Keratinocyte (primary cell): ENCODE results near the gene NOD2.

Experiments used
- EZH2 ChIP-seq: IDR thresholded peaks from one replicate; pipeline ENCODE4 v1.6.1; 2012; ENCODE audit warnings: inconsistent platforms, mild to moderate bottlenecking, low read length, moderate library complexity
- TF ChIP-seq, protein P1 (sequence below), 3 experiments: IDR thresholded peaks in 1 of 3; conservative IDR thresholded peaks in 1 of 3; optimal IDR thresholded peaks in 1 of 3; 2 replicates in 2 of 3; 3 replicates in 1 of 3; pipeline versions ENCODE3 to v1.5.1; 2011; ENCODE audit warnings: low read length in 3 of 3, mild to moderate bottlenecking in 3 of 3, moderate library complexity in 2 of 3, control low read depth in 1 of 3, inconsistent platforms in 1 of 3; ENCODE audit not compliant: insufficient read depth in 2 of 3; ENCODE audit errors: extremely low read depth in 1 of 3

DNA sequence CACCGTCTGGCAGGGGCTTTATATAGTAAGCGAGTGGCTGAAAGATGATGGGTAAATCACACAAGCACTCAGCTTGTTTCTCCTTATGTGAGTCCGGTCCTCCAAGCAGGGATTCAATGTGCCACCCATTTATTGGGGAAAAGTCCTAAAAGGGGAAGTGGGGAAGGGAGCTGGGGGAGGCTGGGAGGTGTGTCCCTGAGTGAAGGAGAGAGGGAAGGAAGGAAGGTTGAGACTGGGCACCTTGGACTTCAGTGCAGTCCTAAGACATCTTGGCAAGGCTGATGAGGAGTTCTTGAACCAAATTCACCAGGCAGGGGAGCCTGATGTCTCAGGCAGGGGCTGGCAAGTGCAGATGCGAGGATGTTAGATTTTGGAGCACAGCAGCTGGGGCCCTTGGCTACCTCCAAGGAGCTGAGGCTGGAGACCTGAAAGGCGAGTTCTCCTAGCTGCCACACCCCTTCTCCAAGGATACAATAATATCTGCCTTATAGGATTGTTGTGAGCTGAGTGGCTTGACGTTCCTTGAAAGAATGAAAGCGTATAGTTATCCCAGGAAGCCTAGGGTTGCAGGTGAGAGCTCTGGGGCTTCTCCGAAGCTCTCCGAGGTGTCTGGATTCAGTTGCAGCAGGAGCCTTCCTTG lies 25.5 kb downstream of the NOD2 start:
- TF ChIP-seq, protein P1, sequence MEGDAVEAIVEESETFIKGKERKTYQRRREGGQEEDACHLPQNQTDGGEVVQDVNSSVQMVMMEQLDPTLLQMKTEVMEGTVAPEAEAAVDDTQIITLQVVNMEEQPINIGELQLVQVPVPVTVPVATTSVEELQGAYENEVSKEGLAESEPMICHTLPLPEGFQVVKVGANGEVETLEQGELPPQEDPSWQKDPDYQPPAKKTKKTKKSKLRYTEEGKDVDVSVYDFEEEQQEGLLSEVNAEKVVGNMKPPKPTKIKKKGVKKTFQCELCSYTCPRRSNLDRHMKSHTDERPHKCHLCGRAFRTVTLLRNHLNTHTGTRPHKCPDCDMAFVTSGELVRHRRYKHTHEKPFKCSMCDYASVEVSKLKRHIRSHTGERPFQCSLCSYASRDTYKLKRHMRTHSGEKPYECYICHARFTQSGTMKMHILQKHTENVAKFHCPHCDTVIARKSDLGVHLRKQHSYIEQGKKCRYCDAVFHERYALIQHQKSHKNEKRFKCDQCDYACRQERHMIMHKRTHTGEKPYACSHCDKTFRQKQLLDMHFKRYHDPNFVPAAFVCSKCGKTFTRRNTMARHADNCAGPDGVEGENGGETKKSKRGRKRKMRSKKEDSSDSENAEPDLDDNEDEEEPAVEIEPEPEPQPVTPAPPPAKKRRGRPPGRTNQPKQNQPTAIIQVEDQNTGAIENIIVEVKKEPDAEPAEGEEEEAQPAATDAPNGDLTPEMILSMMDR (optimal IDR thresholded peaks at IDR 0.05 in 1 of 3, IDR thresholded peaks at IDR 0.05 in 1 of 3, conservative IDR thresholded peaks at IDR 0.05 in 1 of 3; ENCODE audit: extremely low read depth in 1 of 3, insufficient read depth in 2 of 3, low read length in 3 of 3): no peak
- no peak for TF ChIP-seq EZH2
